Measurements from ENCODE around the gene COQ3.

DNA sequence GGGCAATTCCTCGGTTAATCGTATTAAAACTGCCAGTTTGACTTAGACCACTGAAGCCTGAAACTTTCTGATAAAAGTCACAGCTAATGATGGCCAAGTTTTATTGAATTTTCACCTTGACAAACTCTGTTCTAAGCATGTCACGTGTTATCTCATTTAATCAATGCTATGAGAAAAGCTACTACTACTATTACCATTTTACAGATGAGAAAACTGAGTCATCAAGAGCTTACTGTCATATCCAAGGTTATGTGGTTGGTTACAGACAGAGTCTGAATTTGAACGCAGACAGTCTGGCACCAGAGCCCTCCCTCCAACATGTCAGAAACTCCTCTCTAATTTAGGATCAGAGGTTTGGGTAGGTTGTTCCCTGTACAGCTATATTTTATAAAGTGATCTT is 48.8 kb downstream of the COQ3 start:
- TF ChIP-seq, protein P1, sequence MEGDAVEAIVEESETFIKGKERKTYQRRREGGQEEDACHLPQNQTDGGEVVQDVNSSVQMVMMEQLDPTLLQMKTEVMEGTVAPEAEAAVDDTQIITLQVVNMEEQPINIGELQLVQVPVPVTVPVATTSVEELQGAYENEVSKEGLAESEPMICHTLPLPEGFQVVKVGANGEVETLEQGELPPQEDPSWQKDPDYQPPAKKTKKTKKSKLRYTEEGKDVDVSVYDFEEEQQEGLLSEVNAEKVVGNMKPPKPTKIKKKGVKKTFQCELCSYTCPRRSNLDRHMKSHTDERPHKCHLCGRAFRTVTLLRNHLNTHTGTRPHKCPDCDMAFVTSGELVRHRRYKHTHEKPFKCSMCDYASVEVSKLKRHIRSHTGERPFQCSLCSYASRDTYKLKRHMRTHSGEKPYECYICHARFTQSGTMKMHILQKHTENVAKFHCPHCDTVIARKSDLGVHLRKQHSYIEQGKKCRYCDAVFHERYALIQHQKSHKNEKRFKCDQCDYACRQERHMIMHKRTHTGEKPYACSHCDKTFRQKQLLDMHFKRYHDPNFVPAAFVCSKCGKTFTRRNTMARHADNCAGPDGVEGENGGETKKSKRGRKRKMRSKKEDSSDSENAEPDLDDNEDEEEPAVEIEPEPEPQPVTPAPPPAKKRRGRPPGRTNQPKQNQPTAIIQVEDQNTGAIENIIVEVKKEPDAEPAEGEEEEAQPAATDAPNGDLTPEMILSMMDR (IDR thresholded peaks at IDR 0.05; ENCODE audit: low read depth, low read length, poor library complexity, severe bottlenecking): no peak
- TF ChIP-seq EZH2phosphoT487 (IDR thresholded peaks at IDR 0.05; ENCODE audit: borderline replicate concordance, low read length): no peak
